GM19238 (cell line): Measurements from ENCODE around the gene ANKRD39.
"Not testable (repeated sequence)": the region's sequence is repeated elsewhere in the genome, so short reads cannot be mapped to it uniquely, and the experiment has no call there.

Source experiments
- DNase-seq: peaks from one replicate; pipeline ENCODE4 v3.0.0; 2011; ENCODE audit warnings: low spot score; ENCODE audit not compliant: insufficient read length

The ANKRD39 gene

GRCh38 chr2:96857667-96858372, at the start of gene ANKRD39:
TSS of gene ANKRD39 (minus strand) at chr2:96858016. CDS start at chr2:96857987, 29 bp downstream.
- DNase-seq = peak; percentile 99

GRCh38 chr2:96906729-96907114, 48.9 kb upstream of the ANKRD39 start:
- DNase-seq = no peak

- no peak for DNase-seq
Measured at GRCh38 chr2:96903815-96904214, 46.0 kb upstream of the ANKRD39 start.

GRCh38 chr2:96903318-96903717, 45.5 kb upstream of the ANKRD39 start:
- no peak for DNase-seq

- DNase-seq = no peak
Measured at GRCh38 chr2:96900237-96900636, 42.4 kb upstream of the ANKRD39 start.

GRCh38 chr2:96899413-96899741, 41.6 kb upstream of the ANKRD39 start:
- no peak for DNase-seq

GRCh38 chr2:96898641-96899412, 41.0 kb upstream of the ANKRD39 start:
- DNase-seq = no peak

- DNase-seq = no peak
Measured at GRCh38 chr2:96898135-96898505, 40.3 kb upstream of the ANKRD39 start.

- DNase-seq = no peak
Measured at GRCh38 chr2:96897491-96898134, 39.8 kb upstream of the ANKRD39 start.

- no peak for DNase-seq
Measured at GRCh38 chr2:96895746-96896651, 38.2 kb upstream of the ANKRD39 start.

GRCh38 chr2:96895032-96895745, 37.4 kb upstream of the ANKRD39 start:
- no peak for DNase-seq

GRCh38 chr2:96894151-96894531, 36.3 kb upstream of the ANKRD39 start:
- no peak for DNase-seq

GRCh38 chr2:96893289-96894150, 35.7 kb upstream of the ANKRD39 start:
- DNase-seq = no peak

- no peak for DNase-seq
Measured at GRCh38 chr2:96891591-96892333, 33.9 kb upstream of the ANKRD39 start.

- DNase-seq = no peak
Measured at GRCh38 chr2:96890726-96891385, 33.0 kb upstream of the ANKRD39 start.

- DNase-seq = no peak
Measured at GRCh38 chr2:96890252-96890651, 32.4 kb upstream of the ANKRD39 start.

GRCh38 chr2:96889502-96889901, 31.7 kb upstream of the ANKRD39 start:
- not testable (repeated sequence) for DNase-seq
